GM12865 (cell line): ENCODE data around the gene CYP1A2.

ENCODE experiments used
- DNase-seq: peaks from one replicate; pipeline ENCODE4 v3.0.0; 2010; ENCODE audit warnings: low read depth
- H3K4me3 ChIP-seq: 2 replicates; pipeline ENCODE4 v1.5.1; 2011; ENCODE audit warnings: mild to moderate bottlenecking, low read depth, low read length, control low read depth
- CTCF ChIP-seq: IDR thresholded peaks from 2 replicates; pipeline ENCODE4 v1.5.1; 2011; ENCODE audit warnings: low read length, control low read depth, low read depth, inconsistent platforms; ENCODE audit not compliant: insufficient read depth; ENCODE audit errors: missing control alignments

Gene CYP1A2

GRCh38 chr15:74801311-74801997, 52.8 kb downstream of the CYP1A2 start:
- no peak for TF ChIP-seq CTCF
- H3K4me3 ChIP-seq = no peak overlapping the region
- DNase-seq = no peak

- no peak for TF ChIP-seq CTCF
- H3K4me3 ChIP-seq = no peak overlapping the region
- DNase-seq = no peak
These were observed 53.6 kb downstream of the CYP1A2 start for GRCh38 chr15:74802290-74802689.

- no peak for TF ChIP-seq CTCF
- no peak overlapping the region for H3K4me3 ChIP-seq
- DNase-seq = no peak
These were observed 54.3 kb downstream of the CYP1A2 start for GRCh38 chr15:74802862-74803447.

GRCh38 chr15:74804935-74805334, 56.3 kb downstream of the CYP1A2 start:
- TF ChIP-seq CTCF = no peak
- H3K4me3 ChIP-seq = no peak overlapping the region
- DNase-seq = no peak
